ENCODE measurements around the gene MRPL12. TPM values are rescaled to one million over a fixed set of nuclear protein-coding genes. Genes with fewer than 3 reads are reported as not detected.

The MRPL12 gene
- total RNA-seq, 4 donors from 2014 or later = 0.77 to 72.9 (median 19.5) TPM

GRCh38 chr17:81695211-81695610 lies 8.0 kb upstream of the MRPL12 start:
- intact Hi-C loops (cut with DNase I; ENCODE audit: low total_unique reads) = no loop called here
- Histone ChIP-seq H3K4me3 (no peak overlapping the region), H3K27me3 (no peaks in the 10 kb centered on the region), H3K27ac (no peak overlapping the region), H3K9me3 (no peaks in the 10 kb centered on the region), H3K4me1 (no peaks in the 10 kb centered on the region), H3K36me3 (no peaks in the 10 kb centered on the region)
- TF ChIP-seq CTCF (IDR thresholded peaks at IDR 0.05) = no peak
- no peak for TF ChIP-seq POLR2A (IDR thresholded peaks at IDR 0.05)
- DNase-seq = no peak

GRCh38 chr17:81695801-81696200 lies 7.4 kb upstream of the MRPL12 start:
- intact Hi-C loops (cut with DNase I; ENCODE audit: low total_unique reads) = no loop called here
- Histone ChIP-seq H3K36me3 (no peaks in the 10 kb centered on the region), H3K9me3 (no peaks in the 10 kb centered on the region), H3K4me3 (no peak overlapping the region), H3K4me1 (peaks cover 0 to under 1% of the 10 kb centered on the region in 2 donors), H3K27ac (no peak overlapping the region), H3K27me3 (no peaks in the 10 kb centered on the region)
- no peak for DNase-seq
- TF ChIP-seq CTCF (IDR thresholded peaks at IDR 0.05) (no peak), POLR2A (IDR thresholded peaks at IDR 0.05) (no peak)

- H3K27ac ChIP-seq = no peak overlapping the region
Measured at GRCh38 chr17:81696218-81696941, 6.8 kb upstream of the MRPL12 start.

GRCh38 chr17:81697261-81698044 lies 5.7 kb upstream of the MRPL12 start:
- peaks cover 0 to 12% of the 10 kb centered on the region in 2 donors for H3K4me1 ChIP-seq
- no peak overlapping the region for H3K27ac ChIP-seq
- no peaks in the 10 kb centered on the region for H3K9me3 ChIP-seq
- no peaks in the 10 kb centered on the region for H3K36me3 ChIP-seq
- no peak for DNase-seq
- no peak for TF ChIP-seq POLR2A (IDR thresholded peaks at IDR 0.05)
- no peak for TF ChIP-seq CTCF (IDR thresholded peaks at IDR 0.05)
- H3K27me3 ChIP-seq = no peaks in the 10 kb centered on the region
- no peak overlapping the region for H3K4me3 ChIP-seq
- intact Hi-C loops (cut with DNase I; ENCODE audit: low total_unique reads) = no loop called here

More at GRCh38 chr17:81696218-81696941, 6.8 kb upstream of the MRPL12 start:
- TF ChIP-seq CTCF (IDR thresholded peaks at IDR 0.05) (no peak), POLR2A (IDR thresholded peaks at IDR 0.05) (no peak)
- H3K9me3 ChIP-seq = no peaks in the 10 kb centered on the region
- H3K36me3 ChIP-seq = no peaks in the 10 kb centered on the region
- intact Hi-C loops (cut with DNase I; ENCODE audit: low total_unique reads) = no loop called here
- no peaks in the 10 kb centered on the region for H3K27me3 ChIP-seq
- H3K4me1 ChIP-seq = peaks cover 0 to 6% of the 10 kb centered on the region in 2 donors
- no peak overlapping the region for H3K4me3 ChIP-seq
- no peak for DNase-seq

Data from uterus (tissue), 4 donors.